ENCODE measurements around the gene CAMK2G. TPM values are rescaled to one million over a fixed set of nuclear protein-coding genes. Genes with fewer than 3 reads are reported as not detected.
"Not testable (repeated sequence)": the region's sequence is repeated elsewhere in the genome, so short reads cannot be mapped to it uniquely, and the experiment has no call there.

Gene CAMK2G
- polyA plus RNA-seq, 4 donors: 20.0 to 32.1 (median 22.8) TPM

GRCh38 chr10:73905256-73906020, 31.1 kb upstream of the CAMK2G start:
- DNase-seq (ENCODE audit: low read depth in 4 of 4, low spot score in 3 of 4): no peak

GRCh38 chr10:73902351-73902750, 28.0 kb upstream of the CAMK2G start:
- no peak for DNase-seq (ENCODE audit: low read depth in 4 of 4, low spot score in 3 of 4)

GRCh38 chr10:73901261-73901660, 26.9 kb upstream of the CAMK2G start:
- DNase-seq (ENCODE audit: low read depth in 4 of 4, low spot score in 3 of 4): no peak

- no peak for DNase-seq (ENCODE audit: low read depth in 4 of 4, low spot score in 3 of 4)
Measured at GRCh38 chr10:73900064-73900463, 25.7 kb upstream of the CAMK2G start.

- DNase-seq (ENCODE audit: low read depth in 4 of 4, low spot score in 3 of 4): no peak
Measured at GRCh38 chr10:73899423-73899822, 25.1 kb upstream of the CAMK2G start.

GRCh38 chr10:73898730-73899410, 24.5 kb upstream of the CAMK2G start:
- DNase-seq (ENCODE audit: low read depth in 4 of 4, low spot score in 3 of 4): no peak

GRCh38 chr10:73897693-73898092, 23.3 kb upstream of the CAMK2G start:
- no peak for DNase-seq (ENCODE audit: low read depth in 4 of 4, low spot score in 3 of 4)

GRCh38 chr10:73895381-73895780, 21.0 kb upstream of the CAMK2G start:
- DNase-seq (ENCODE audit: low read depth in 4 of 4, low spot score in 3 of 4): not testable (repeated sequence)

GRCh38 chr10:73894245-73894971, 20.1 kb upstream of the CAMK2G start:
- DNase-seq (ENCODE audit: low read depth in 4 of 4, low spot score in 3 of 4): no peak

- no peak for DNase-seq (ENCODE audit: low read depth in 4 of 4, low spot score in 3 of 4)
Measured at GRCh38 chr10:73893426-73893825, 19.1 kb upstream of the CAMK2G start.

- DNase-seq (ENCODE audit: low read depth in 4 of 4, low spot score in 3 of 4): no peak
Measured at GRCh38 chr10:73892310-73893030, 18.1 kb upstream of the CAMK2G start.

- no peak for DNase-seq (ENCODE audit: low read depth in 4 of 4, low spot score in 3 of 4)
Measured at GRCh38 chr10:73891540-73891939, 17.2 kb upstream of the CAMK2G start.

GRCh38 chr10:73890830-73891229, 16.5 kb upstream of the CAMK2G start:
- not testable (repeated sequence) for DNase-seq (ENCODE audit: low read depth in 4 of 4, low spot score in 3 of 4)

- no peak for DNase-seq (ENCODE audit: low read depth in 4 of 4, low spot score in 3 of 4)
Measured at GRCh38 chr10:73890261-73890660, 15.9 kb upstream of the CAMK2G start.

- DNase-seq (ENCODE audit: low read depth in 4 of 4, low spot score in 3 of 4): not testable (repeated sequence)
Measured at GRCh38 chr10:73889416-73889815, 15.1 kb upstream of the CAMK2G start.

- no peak for DNase-seq (ENCODE audit: low read depth in 4 of 4, low spot score in 3 of 4)
Measured at GRCh38 chr10:73889014-73889413, 14.7 kb upstream of the CAMK2G start.

- no peak for DNase-seq (ENCODE audit: low read depth in 4 of 4, low spot score in 3 of 4)
Measured at GRCh38 chr10:73888514-73888913, 14.2 kb upstream of the CAMK2G start.

- no peak for DNase-seq (ENCODE audit: low read depth in 4 of 4, low spot score in 3 of 4)
Measured at GRCh38 chr10:73887294-73888039, 13.1 kb upstream of the CAMK2G start.

GRCh38 chr10:73886661-73887293, 12.4 kb upstream of the CAMK2G start:
- no peak for DNase-seq (ENCODE audit: low read depth in 4 of 4, low spot score in 3 of 4)

GRCh38 chr10:73886085-73886529, 11.8 kb upstream of the CAMK2G start:
- DNase-seq (ENCODE audit: low read depth in 4 of 4, low spot score in 3 of 4): no peak

All from left renal pelvis (tissue), 4 donors.